ENCODE results near the gene CHRNB4.
"Not testable (repeated sequence)": the region's sequence is repeated elsewhere in the genome, so short reads cannot be mapped to it uniquely, and the experiment has no call there.

Gene CHRNB4

GRCh38 chr15:78641102-78641748 is at the start of gene CHRNB4:
CHRNB4 (minus strand) TSS chr15:78641210; CDS start chr15:78641133, 77 bp downstream.
- no peak for DNase-seq

GRCh38 chr15:78689626-78690025 is 48.6 kb upstream of the CHRNB4 start:
- DNase-seq = no peak

- DNase-seq = no peak
These were observed 44.9 kb upstream of the CHRNB4 start for GRCh38 chr15:78685925-78686324.

GRCh38 chr15:78685159-78685921 is 44.3 kb upstream of the CHRNB4 start:
- DNase-seq = no peak

- DNase-seq = no peak
These were observed 43.6 kb upstream of the CHRNB4 start for GRCh38 chr15:78684657-78685056.

GRCh38 chr15:78683599-78683998 is 42.6 kb upstream of the CHRNB4 start:
- not testable (repeated sequence) for DNase-seq

- no peak for DNase-seq
These were observed 41.8 kb upstream of the CHRNB4 start for GRCh38 chr15:78682693-78683410.

GRCh38 chr15:78682004-78682651 is 41.1 kb upstream of the CHRNB4 start:
- no peak for DNase-seq

GRCh38 chr15:78681281-78682003 is 40.4 kb upstream of the CHRNB4 start:
- no peak for DNase-seq

- no peak for DNase-seq
These were observed 39.5 kb upstream of the CHRNB4 start for GRCh38 chr15:78680431-78681075.

- DNase-seq = no peak
These were observed 38.1 kb upstream of the CHRNB4 start for GRCh38 chr15:78679089-78679511.

GRCh38 chr15:78676424-78677110 is 35.6 kb upstream of the CHRNB4 start:
- no peak for DNase-seq

- DNase-seq = no peak
These were observed 34.8 kb upstream of the CHRNB4 start for GRCh38 chr15:78675617-78676360.

- no peak for DNase-seq
These were observed 34.2 kb upstream of the CHRNB4 start for GRCh38 chr15:78675206-78675605.

GRCh38 chr15:78673917-78674444 is 33.0 kb upstream of the CHRNB4 start:
- no peak for DNase-seq

GRCh38 chr15:78673476-78673875 is 32.5 kb upstream of the CHRNB4 start:
- DNase-seq = no peak

GRCh38 chr15:78672285-78673014 is 31.4 kb upstream of the CHRNB4 start:
- no peak for DNase-seq

- no peak for DNase-seq
These were observed 30.7 kb upstream of the CHRNB4 start for GRCh38 chr15:78671626-78672211.

GRCh38 chr15:78668987-78669386 is 28.0 kb upstream of the CHRNB4 start:
- no peak for DNase-seq

Measured in GOT3 (cell line).